ENCODE measurements around the gene NEDD8.
"Not testable (repeated sequence)": the region's sequence is repeated elsewhere in the genome, so short reads cannot be mapped to it uniquely, and the experiment has no call there.

Gene NEDD8

GRCh38 chr14:24247422-24247821 is 15.3 kb upstream of the NEDD8 start:
- DNase-seq (ENCODE audit: low read depth in 2 of 2), result no peak

- no peak for DNase-seq (ENCODE audit: low read depth in 2 of 2)
Observed at GRCh38 chr14:24246765-24247212, 14.6 kb upstream of the NEDD8 start.

GRCh38 chr14:24245350-24245749 is 13.2 kb upstream of the NEDD8 start:
- not testable (repeated sequence) for DNase-seq (ENCODE audit: low read depth in 2 of 2)

- no peak for DNase-seq (ENCODE audit: low read depth in 2 of 2)
Observed at GRCh38 chr14:24243336-24243836, 11.2 kb upstream of the NEDD8 start.

GRCh38 chr14:24241829-24242443 is 9.8 kb upstream of the NEDD8 start:
- peak; percentile 78 to 82 for DNase-seq (ENCODE audit: low read depth in 2 of 2)

GRCh38 chr14:24240110-24240918 is 8.1 kb upstream of the NEDD8 start:
- DNase-seq (ENCODE audit: low read depth in 2 of 2), result no peak

GRCh38 chr14:24238527-24239037 is 6.4 kb upstream of the NEDD8 start:
- DNase-seq (ENCODE audit: low read depth in 2 of 2), result no peak

- DNase-seq (ENCODE audit: low read depth in 2 of 2), result no peak
Observed at GRCh38 chr14:24238123-24238522, 6.0 kb upstream of the NEDD8 start.

GRCh38 chr14:24237463-24237955 is 5.3 kb upstream of the NEDD8 start:
- no peak for DNase-seq (ENCODE audit: low read depth in 2 of 2)

- no peak for DNase-seq (ENCODE audit: low read depth in 2 of 2)
Observed at GRCh38 chr14:24236689-24237462, 4.7 kb upstream of the NEDD8 start.

- no peak for DNase-seq (ENCODE audit: low read depth in 2 of 2)
Observed at GRCh38 chr14:24235804-24236688, 3.9 kb upstream of the NEDD8 start.

- no peak for DNase-seq (ENCODE audit: low read depth in 2 of 2)
Observed at GRCh38 chr14:24234095-24235005, 2.2 kb upstream of the NEDD8 start.

- no peak for DNase-seq (ENCODE audit: low read depth in 2 of 2)
Observed at GRCh38 chr14:24233538-24233866, 1.3 kb upstream of the NEDD8 start.

GRCh38 chr14:24232645-24233537 is 724 bp upstream of the NEDD8 start, which contains the start of gene GMPR2:
GMPR2 (plus strand) TSS chr14:24232929; CDS start chr14:24233254, 325 bp downstream.
- DNase-seq (ENCODE audit: low read depth in 2 of 2), result no peak

- DNase-seq (ENCODE audit: low read depth in 2 of 2), result no peak
Observed at GRCh38 chr14:24231263-24232120, 675 bp downstream of the NEDD8 start.

GRCh38 chr14:24228902-24229301 is 3.3 kb downstream of the NEDD8 start:
- DNase-seq (ENCODE audit: low read depth in 2 of 2), result no peak

- DNase-seq (ENCODE audit: low read depth in 2 of 2), result no peak
Observed at GRCh38 chr14:24226473-24226872, 5.7 kb downstream of the NEDD8 start.

- DNase-seq (ENCODE audit: low read depth in 2 of 2), result peak; percentile 77 to 82
Observed at GRCh38 chr14:24224618-24225071, 7.5 kb downstream of the NEDD8 start.

Data from fibroblast of skin of left quadriceps (primary cell).